GM21528 (cell line): ENCODE data around the gene GOLPH3L.
"Not testable (repeated sequence)": the region's sequence is repeated elsewhere in the genome, so short reads cannot be mapped to it uniquely, and the experiment has no call there.

Source experiments
- ATAC-seq: cut with Tn5 transposase; IDR thresholded peaks from one replicate; pipeline ENCODE4 v1.9.1; 2021; ENCODE audit warnings: mild to moderate bottlenecking, moderate library complexity; ENCODE audit not compliant: unreplicated experiment, low FRiP score

Gene GOLPH3L

GRCh38 chr1:150661156-150661555, 35.8 kb downstream of the GOLPH3L start:
- no peak for ATAC-seq

DNA sequence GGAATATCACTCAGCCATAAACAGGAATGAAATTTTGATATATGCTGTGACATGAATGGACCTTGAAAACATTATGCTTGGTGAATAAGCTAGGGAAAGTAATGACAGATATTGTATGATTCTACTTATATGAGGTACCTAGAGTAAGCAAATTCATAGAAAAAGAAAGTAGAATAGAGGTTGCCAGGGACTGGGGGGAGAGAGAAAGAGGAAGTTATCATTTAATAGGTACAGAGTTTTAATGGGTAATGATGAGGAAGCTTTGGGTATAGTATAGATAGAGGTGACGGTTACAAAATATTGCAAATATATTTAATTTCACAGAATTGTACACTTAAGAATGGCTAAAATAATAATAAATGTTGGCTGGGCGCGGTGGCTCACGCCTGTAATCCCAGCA, 36.4 kb downstream of the GOLPH3L start:
- no peak for ATAC-seq

GRCh38 chr1:150657064-150657463, 39.9 kb downstream of the GOLPH3L start:
- ATAC-seq = not testable (repeated sequence)

GRCh38 chr1:150654635-150655034, 42.3 kb downstream of the GOLPH3L start:
- ATAC-seq = not testable (repeated sequence)

DNA sequence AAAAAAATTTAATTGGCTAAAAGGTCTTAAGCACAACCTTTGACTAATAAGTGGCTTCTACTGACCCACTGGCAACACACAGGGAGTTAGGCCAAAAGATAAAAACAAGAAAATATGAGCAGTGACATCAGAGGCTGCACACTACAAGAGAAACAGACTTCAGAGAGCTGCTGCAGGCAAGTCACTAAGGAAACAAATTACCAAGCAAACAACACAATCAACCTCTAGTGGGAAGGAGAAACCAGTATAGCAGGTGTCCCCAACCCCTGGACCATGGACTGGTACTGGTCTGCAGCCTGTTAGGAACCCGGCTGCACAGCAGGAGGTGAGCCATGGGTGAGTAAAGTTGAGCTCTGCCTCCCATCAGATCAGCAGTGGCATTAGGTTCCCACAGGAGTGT, 46.8 kb downstream of the GOLPH3L start:
- ATAC-seq = no peak

DNA sequence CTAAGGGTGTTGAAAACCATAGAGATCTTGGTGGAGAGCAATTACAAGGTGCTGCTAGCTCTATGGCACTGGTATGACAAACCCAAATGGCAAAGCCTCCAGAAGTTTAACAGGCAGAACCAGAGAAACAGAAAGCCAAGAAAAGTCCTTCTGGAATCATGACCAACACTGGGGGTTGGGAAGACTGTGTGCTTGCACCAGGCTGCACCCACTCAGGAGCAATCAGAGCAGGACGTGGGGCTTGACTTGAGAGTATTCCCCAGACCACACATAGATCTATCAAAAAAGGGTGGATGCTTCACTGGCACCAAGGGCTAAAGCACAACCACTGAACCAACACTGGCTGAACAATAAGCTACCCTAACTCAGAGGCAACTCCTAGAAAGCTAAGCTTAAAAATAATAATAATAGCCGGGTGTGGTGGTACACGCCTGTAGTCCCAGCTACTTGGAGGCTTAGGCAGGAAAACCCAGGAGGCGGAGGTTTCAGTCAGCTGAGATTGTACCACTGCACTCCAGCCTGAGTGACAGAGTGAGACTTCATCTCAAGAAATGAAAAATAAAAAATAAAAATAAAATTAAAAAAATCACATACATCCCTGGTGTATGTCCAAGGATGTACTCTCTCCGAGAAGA, 47.4 kb downstream of the GOLPH3L start:
- no peak for ATAC-seq

DNA sequence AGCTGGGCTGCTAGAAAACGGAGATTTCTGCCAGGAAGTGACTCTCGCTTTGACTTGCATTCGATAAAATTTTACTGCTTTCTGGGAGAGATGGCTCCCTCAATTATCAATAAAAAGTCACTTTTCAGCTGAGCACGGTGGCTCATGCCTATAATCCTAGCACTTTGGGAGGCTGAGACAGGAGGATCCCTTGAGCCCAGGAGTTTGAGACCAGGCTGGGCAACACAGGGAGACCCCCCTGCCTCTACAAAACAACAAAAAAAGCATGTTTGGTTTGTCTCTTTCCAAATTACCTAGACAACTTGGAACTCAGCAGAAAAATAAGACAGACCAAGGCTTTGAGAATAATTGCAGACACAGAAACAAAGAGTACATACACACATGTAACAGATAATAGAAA, 54.7 kb downstream of the GOLPH3L start:
- no peak for ATAC-seq

GRCh38 chr1:150641126-150641815, 55.7 kb downstream of the GOLPH3L start:
- ATAC-seq = not testable (repeated sequence)

DNA sequence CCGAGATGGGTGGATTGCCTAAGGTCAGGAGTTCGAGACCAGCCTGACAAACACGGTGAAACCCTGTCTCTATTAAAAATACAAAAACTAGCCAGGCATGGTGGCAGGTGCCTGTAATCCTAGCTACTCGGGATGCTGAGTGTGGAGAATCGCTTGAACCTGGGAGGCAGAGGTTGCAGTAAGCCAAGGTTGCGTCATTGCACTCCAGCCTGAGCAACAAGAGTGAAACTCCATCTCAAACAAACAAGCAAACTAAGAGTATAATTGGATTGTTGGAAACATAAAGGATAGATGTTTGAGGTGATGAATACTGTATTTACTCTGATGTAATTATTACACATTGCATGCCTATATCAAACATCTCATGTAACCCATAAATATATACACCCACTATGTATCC, 58.5 kb downstream of the GOLPH3L start:
- not testable (repeated sequence) for ATAC-seq

DNA sequence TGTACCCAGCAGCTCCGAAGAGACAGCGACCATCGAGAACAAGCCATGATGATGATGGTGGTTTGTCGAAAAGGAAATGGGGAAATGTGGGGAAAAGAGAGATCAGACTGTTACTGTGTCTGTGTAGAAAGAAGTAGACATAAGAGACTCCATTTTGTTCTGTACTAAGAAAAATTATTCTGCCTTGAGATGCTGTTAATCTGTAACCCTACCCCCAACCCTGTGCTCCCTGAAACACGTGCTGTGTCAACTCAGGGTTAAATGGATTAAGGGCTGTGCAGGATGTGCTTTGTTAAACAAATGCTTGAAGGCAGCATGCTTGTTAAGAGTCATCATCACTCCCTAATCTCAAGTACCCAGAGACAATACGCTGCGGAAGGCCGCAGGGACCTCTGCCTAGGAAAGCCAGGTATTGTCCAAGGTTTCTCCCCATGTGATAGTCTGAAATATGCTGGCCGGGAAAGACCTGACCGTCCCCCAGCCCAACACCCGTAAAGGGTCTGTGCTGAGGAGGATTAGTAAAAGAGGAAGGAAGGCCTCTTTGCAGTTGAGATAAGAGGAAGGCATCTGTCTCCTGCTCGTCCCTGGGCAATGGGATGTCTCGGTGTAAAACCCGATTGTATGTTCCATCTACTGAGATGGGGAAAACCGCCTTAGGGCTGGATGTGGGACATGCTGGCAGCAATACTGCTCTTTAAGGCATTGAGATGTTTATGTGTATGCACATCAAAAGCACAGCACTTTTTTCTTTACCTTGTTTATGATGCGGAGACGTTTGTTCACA, 61.9 kb downstream of the GOLPH3L start:
- ATAC-seq = not testable (repeated sequence)

DNA sequence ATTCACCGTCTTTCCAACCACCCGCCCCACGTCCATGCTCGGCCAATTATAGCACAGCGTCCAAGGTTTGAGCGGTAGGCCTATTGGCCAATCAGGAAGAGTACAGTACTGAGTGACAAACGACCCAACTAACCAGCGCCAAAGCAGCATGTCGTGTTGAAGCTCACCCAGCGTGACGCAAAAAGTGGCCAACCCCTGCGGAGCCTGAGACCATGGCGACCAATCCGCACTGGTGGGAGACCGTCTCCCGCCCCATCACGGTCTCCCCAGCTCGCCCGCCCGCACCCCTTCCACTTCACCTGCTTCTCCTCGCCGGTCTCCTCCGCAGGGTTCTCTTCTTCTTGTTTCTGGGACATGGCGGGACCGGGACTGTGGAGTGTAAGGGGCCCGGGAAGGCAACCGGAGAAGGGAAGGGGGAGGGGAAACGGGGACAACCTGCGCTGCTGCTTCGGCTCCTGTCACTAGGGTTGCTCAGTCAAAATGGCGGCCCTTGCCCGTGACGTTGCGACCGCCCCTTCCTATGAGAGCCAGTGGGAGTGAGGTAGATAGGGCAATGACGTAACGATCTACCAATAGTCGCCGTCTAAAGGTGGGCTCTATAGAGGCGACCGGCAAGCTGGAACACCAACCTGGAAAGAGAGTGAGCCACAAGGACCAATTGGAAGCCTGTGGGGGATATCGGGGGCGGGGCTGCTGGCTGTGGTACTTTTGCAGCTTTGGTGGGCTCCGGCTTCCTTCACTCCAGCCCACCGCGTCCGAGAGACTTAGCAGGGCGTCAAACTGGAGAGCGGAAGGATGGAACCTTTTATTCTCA, 67.6 kb downstream of the GOLPH3L start, which contains the start of gene ENSA:
ENSA (minus strand) TSS at position 498 of the 814 bp plus-strand sequence; CDS start at position 356, 142 bp downstream.
- ATAC-seq = peak; percentile 92

GRCh38 chr1:150628766-150629114, 68.2 kb downstream of the GOLPH3L start:
- ATAC-seq = no peak

GRCh38 chr1:150627826-150628410, 69.0 kb downstream of the GOLPH3L start:
- ATAC-seq = no peak

GRCh38 chr1:150626150-150626549, 70.8 kb downstream of the GOLPH3L start:
- ATAC-seq = no peak

DNA sequence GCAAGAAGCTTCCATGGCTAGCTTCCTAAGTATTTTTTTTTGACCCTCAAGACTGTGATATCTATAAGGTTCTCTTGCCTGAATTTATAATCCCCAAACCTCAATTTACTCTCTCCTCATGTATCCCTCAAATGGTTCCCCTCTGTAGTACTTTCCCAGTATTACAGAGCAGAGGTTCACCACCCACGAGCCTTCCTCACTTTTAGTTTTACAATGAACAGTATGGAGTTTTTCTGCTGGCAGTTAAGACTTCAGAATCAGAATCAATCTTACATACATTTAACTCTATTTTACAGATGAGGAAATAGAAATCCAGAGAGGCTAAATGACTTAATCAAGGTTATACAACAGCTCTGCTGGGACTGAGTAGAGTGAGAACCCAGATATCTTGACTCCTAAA, 72.4 kb downstream of the GOLPH3L start:
- not testable (repeated sequence) for ATAC-seq

- ATAC-seq = not testable (repeated sequence)
Measured at GRCh38 chr1:150624134-150624533, 72.8 kb downstream of the GOLPH3L start.

DNA sequence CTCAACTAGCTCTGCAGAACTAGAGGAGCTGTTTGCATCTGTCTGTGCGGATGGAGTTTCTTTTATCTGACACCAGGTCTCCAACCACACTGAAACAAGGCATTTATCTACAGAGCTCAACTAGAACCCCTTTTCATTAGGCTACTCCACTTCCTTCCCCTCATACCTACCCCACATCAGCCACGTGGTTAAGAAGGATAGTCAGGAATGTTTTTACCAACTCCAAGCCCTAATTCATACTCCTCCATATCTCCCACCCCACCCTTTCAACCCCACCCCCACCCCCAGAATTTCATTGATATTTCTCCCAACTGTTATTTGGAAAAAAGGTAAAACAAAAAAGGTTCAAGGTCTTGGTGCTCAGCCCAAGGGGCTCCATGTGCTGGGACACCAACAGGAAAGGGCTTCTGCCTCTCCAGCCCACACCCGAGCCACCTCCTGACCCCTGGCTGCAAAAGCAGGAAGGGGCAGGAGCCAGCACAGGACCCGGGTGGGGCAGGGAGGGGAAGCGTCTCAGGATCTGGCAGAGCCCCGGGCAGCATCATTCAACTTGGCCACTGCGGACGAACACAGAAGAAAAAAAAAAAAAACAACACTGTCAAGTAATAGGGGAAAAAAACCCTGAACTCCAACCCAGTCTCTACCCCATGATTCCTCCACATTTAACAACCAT, 74.5 kb downstream of the GOLPH3L start:
- ATAC-seq = no peak

DNA sequence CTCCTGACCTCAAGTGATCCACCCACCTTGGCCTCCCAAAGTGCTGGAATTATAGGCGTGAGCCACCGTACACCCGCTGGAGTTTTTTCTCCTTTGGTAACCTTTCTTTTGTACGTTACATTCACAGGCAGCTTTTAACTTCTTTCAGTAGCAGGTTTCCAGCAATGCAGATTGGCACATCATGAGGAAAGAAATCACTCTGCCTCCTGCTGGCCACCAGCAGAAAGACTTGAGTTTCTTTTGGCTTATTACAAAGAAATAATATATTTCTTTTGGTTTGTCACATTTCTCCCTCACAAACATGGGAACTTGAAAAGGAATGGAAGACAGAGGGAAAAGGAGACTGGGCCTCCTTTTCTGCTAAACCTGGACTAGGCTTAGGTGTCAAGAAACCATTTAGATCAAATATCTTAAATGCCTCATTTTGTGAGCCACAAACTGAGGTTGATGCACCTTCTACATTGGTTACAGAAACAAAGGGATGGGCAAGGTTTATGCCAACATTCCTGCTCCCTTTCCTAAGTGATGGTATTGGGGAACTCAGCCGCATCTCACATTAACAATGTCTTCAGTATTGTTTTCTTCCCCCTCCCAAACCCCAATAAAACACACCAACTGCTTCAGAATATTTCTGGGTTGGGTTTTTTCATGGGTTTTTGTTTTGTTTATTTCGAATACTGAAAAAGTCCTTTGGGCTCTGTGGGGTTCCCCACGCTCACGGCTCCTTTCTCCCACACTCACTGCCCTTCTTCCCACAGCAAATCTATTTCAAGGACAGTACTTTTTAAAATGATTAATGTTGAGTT, 75.3 kb downstream of the GOLPH3L start:
- no peak for ATAC-seq

DNA sequence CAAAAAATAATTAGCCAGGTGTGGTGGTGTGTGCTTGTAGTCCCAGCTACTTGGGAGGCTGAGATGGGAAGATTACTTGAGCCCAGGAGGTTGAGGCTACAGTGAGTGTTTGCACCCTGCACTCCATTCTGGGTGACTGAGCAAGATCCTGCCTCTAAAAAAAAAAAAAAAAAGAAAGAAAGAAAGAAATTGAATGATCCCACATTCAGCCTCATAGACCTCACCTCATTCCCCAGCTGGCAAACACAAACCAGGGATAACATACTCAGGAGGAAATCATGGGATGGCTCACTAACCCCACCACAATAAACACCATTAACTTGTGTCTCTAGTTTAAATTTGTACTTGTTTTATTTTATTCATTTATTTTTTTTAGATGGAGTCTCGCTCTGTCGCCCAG, 76.0 kb downstream of the GOLPH3L start:
- no peak for ATAC-seq
